Activated naive CD8-positive, alpha-beta T cell treated with anti-CD3 and anti-CD28 coated beads, Interleukin-2, amount 50 U/mL, for 16 hours (primary cell): Measurements from ENCODE around the gene GJC1.
"Not testable (repeated sequence)": the region's sequence is repeated elsewhere in the genome, so short reads cannot be mapped to it uniquely, and the experiment has no call there.

ENCODE experiments used
- DNase-seq: peaks from one replicate; pipeline ENCODE4 v3.0.0-alpha.2; 2020; ENCODE audit warnings: low read depth, low spot score

GJC1 gene

DNA sequence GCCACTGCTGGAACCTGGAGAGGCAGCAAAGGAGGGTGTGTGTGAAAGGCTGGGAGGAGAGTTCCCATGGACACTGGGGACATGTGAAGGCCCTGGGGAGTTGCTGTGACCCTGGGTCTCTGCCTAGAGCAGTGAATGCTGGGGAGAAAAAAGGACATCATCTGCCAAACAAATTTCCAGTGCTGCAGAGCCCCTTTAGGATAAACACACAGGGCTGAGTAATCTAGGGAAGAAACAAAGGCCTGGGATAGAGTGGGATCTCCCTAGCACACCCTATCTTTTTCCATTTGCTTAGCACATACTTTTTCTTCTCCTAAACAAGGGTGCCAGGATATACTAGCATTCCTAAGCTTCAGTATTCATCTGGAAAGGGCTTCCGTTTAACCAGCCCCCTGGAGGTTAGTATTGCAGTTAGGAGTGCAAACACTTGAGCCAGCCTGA lies 14.3 kb upstream of the GJC1 start:
- DNase-seq: no peak

DNA sequence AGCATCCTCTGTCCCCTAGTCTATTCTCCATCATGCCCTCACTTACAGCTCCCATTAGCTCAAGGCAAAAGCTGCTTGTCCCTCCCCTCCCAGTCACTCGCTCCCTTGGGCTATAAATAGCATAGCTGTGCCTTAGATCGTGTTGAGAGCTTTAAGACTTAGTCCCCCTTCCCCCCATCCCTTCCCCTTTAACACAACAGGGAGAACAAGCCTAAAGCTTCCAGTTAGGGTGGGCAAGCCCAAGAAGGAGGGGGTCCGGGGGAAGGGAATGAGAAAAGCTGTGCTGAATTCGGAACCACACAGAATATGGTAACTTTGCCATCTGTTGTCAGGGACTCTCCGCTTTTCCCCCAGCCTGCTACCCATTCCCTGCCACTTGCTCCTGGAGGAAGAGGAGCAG lies 12.7 kb upstream of the GJC1 start:
- no peak for DNase-seq

GRCh38 chr17:44840936-44841335 lies 10.8 kb upstream of the GJC1 start:
- DNase-seq: no peak

DNA sequence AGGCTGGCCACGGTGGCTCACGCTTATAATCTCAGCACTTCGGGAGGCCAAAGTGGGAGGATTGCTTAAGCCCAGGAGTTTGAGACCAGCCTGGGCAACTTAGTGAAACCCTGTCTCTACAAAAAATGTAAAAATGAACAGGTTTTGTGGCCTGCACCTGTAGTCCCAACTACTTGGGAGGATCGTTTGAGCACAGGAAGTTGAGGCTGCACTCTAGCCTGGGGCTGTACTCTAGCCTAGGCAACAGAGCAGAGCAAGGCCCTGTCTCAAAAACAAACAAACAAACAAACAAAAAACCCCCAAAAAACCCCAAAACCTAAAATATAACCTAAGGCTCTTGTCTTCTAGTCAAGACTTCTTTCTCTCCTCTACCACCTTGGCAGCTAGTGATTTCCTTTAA lies 10.2 kb upstream of the GJC1 start:
- no peak for DNase-seq

DNA sequence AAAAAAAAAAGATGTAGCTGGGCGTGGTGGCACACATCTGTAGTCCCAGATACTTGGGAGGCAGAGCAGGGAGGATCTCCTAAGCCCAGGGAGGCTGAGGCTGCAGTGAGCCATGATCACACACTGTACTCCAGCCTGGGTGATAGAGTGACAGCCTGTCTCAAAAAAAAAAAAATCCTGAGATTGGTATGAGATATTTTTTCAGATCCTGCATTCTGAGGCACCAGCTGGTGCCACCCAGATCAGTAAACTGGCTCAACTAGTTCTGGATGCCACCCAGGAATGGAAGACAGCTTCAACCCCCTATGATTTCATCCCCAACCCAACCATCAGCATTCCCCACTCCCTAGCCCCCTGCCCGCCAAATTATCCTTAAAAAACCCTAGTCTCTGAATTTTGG lies 7.1 kb upstream of the GJC1 start:
- no peak for DNase-seq

- DNase-seq: no peak
Measured at GRCh38 chr17:44832805-44833204, 2.7 kb upstream of the GJC1 start.

- DNase-seq: no peak
Measured at GRCh38 chr17:44831371-44831770, 1.3 kb upstream of the GJC1 start.

DNA sequence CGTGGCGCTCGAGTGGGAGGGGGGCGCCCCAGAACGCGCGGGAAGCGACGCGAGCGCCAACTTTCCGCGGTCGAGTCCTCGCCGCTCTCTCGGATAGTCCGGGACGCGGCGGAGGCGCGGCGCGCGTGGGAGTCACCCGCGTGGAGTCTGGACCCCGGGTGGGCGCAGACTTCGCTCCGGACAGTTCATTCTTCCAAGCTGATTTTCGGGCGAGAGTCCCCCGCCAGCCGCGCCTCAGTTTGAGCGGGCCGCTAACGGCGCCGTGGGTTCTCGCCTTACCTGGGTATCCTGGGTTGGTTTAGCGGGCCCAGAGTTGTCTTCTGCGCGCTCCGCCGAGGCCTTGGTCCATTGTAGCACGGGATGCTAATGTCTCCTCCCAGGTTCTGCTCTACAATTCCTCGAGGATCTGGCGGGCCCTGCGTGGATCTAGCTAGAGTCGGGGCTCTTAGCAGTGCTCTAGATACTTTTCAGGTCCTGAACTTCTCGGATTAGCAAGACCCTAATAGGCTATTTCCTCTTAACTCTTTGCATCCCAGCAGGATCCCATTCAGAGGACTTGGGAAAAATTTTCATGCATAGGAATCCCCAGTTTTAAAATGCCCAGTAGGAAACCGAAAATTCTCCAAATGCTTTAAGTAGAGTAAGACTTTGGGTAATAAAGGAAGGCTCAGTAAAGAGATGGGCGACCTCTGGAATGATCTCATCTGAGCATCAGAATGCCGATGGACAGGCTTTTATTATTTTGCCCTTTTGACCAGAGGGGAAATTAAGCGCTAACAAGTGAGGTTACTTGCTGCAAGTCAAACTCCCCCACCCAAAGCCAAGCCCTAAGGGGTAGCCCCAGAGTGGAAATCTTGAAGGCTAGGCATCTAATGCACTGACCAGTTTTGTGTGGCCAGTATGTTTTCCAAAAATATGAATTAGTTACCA lies 537 bp upstream of the GJC1 start:
- DNase-seq: no peak

DNA sequence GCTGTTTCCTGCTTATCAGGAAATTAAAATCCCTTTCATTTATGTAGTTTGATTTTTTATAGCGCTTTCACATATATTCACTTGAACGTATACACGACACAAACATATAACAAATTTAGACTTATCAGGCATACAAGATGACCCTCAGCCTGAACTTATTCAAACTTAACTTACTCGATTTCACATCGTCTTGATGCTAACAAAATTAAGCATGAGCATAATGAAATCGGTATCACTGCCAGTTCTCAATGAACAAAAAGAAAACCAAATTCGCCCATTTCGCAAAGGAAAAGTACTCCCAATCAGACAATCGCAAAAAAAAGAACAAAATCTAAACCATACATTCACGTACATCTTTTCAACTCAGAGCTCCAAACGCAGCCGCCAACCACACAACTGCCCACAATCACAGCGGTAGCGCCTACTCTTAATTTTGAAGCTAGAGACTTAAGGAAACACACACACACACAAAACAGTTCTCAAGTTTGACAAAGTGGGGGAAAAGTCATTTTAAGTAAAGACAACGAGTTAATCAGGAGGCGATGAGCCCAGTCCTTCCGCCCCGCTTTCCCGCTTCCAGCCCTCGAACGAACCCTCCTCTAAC lies 1.1 kb downstream of the GJC1 start:
- no peak for DNase-seq

- DNase-seq: no peak
Measured at GRCh38 chr17:44827863-44828262, 2.2 kb downstream of the GJC1 start.

DNA sequence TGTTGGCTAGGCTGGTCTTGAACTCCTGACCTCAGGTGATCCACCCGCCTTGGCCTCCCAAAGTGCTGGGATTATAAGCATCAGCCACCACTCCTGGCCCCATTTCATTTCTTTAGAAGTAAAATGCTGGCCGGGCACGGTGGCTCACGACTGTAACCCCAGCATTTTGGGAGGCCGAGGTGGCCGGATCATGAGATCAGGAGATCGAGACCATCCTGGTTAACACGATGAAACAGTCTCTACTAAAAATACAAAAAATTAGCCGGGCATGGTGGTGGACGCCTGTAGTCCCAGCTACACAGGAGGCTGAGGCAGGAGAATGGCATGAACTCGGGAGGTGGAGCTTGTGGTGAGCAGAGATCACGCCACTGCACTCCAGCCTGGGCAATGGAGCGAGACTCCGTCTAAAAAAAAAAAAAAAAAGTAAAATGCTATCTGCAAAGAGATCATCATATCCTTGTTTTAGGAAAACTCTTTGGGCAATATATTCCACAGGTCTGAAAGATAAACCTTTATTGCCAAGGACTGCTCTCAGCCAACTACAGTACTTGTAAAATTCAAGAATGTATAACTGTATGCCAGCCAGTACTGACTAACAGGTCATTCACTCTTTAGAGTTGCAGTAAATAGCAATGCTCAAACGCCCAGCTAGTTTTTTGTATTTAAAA lies 3.8 kb downstream of the GJC1 start:
- DNase-seq: no peak

DNA sequence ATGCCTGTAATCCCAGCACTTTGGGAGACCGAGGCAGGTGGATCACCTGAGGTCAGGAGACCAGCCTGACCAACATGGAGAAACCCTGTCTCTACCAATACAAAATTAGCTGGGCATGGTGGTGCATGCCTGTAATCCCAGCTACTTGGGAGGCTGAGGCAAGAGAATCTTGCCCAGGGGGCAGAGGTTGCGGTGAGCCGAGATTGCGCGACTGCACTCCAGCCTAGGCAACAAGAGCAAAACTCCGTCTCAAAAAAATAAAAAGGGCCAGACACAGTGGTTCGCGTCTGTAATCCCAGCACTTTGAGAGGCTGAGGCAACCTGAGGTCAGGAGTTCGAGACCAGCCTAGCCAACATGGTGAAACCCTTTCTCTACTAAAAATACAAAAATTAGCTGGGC lies 4.9 kb downstream of the GJC1 start:
- not testable (repeated sequence) for DNase-seq

DNA sequence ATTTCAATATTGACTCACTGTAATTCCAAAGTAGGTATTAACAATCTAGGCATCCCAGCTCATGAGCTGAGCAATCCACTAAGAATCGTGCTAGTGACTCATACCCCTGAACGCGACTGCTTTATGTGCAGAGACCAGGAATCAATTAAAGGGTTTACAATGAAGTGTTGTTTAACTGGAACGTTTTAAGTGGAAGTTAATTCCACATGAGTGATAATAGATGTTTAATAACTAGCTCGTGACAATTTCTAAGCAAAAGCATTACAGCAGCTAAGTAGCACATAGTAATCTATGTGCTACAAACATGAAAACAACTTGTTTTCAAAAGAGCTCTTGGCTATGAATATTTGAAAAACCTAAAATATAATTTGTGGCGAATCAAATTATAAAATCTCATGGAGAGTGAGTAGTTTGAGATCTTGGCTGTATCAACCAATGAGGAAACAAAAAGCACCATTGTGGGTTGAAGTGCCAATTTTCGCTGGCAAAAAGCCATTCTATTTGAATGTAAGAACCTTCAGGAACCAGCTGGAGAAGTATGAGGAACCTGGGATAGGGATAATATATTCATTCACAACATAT lies 9.4 kb downstream of the GJC1 start:
- DNase-seq: no peak

DNA sequence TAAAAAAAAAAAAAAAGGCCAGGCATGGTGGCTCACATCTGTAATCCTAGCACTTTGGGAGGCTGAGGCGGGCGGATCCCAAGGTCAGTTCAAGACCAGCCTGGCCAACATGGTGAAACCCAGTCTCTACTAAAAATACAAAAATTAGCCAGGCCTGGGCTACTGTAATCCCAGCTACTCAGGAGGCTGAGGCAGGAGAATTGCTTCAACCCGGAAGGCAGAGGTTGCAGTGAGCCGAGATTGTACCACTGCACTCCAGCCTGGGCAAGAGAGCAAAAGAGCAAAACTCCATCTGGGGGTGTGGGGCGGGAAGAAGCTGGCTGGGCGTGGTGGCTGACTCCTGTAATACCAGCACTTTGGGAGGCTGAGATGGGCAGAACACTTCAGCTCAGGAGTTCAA lies 11.6 kb downstream of the GJC1 start:
- DNase-seq: not testable (repeated sequence)

DNA sequence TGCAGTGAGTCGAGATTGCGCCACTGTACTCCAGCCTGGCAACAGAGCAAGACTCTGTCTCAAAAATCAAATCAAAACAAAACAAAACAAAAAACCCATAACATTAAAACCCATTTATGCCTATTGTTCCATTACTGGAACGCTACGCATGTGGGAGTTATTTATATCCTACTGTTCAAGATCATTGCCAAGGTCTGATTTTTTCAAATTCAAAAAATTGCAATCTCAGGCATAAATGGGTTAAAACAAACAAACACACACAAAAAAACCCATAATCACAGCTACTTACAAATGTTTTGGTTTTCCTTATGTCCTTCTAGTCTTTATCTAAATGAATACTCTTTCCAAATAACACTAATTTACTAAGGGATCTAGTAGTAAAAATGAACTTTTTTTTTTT lies 17.8 kb downstream of the GJC1 start:
- DNase-seq: no peak

- DNase-seq: not testable (repeated sequence)
Measured at GRCh38 chr17:44808656-44809388, 21.3 kb downstream of the GJC1 start.

DNA sequence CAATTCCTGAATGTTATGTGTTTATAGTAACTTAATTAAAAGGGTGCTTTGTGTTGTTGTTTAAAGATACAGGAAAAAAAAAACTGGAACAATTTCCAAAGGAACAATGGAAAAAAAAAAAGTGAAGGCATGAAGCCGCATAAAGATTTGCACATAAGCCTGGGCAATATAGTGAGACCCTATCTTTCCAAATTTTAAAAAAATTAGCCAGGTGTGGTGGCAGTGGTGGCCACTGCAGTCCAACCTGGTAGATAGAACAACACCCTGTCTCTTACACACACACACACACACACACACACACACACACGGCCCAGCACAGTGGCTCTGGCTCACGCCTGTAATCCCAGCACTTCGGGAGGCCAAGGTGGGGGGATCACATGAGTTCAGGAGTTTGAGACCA lies 21.9 kb downstream of the GJC1 start:
- DNase-seq: no peak

DNA sequence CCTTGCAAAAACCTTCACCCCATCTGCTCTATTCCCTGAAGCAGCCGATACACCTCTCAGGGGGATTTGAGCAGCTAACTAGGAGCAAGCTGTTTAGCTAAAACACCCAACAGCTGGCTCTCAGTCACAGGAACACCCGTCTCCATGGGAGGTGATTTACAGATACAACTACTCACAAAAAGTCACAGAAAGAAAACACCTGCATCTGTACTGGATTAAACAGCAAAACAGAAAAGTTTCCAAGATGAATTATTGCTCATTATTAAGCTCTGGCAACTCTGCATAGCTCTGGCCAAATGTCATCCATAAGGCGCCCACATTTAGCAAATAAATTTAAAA lies 22.3 kb downstream of the GJC1 start:
- no peak for DNase-seq

- no peak for DNase-seq
Measured at GRCh38 chr17:44807093-44807816, 22.8 kb downstream of the GJC1 start.

DNA sequence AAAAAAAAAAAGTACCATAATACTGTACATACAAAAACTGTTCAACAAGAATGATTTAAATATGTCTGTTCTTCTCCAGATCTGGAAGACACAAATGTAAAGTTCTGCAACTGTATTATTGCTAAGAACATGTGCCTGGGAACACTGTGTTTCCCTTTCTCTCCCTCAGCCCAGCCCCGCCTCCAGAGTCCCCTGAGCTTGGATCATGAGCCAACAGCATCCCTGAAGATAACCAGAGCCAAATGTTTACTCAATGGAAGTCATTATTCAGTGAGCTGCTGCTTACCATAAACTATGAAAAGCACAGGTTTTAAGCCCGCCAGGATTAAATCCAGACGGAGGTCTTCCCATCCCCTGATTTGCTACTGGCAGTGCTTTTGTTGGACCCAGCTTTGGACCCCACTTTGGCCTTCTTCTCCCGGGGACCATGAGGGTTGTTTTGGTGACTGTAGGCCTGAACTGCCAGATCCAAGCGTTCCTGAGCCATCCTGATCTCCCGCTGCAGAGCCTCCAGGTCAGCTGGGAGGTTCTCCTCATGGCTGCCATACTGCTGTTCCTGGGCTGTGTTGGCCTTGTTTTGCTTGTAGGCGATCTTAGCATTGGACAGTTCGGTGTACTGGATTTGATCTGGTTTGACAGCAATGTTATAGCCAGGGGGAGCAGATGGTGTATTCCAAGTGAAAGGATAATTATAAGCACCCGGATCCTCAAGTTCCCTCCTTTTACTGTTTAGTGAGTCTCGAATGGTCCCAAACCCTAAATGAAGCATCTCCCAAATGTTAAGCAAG lies 25.6 kb downstream of the GJC1 start:
- DNase-seq: no peak
